Stimulated activated CD8-positive, alpha-beta memory T cell treated with anti-CD3 and anti-CD28 coated beads, Interleukin-12 subunit alpha, Interleukin-12 subunit beta, amount 100 ng/mL, for 24 hours (primary cell): ENCODE data around the gene NCAPH2.

Experiments
- DNase-seq: peaks from one replicate; pipeline ENCODE4 v3.0.0-alpha.2; 2020; ENCODE audit errors: extremely low read depth

The NCAPH2 gene

GRCh38 chr22:50507991-50508884 is at the start of gene NCAPH2:
NCAPH2 (plus strand) TSS chr22:50508224; CDS start chr22:50508338, 114 bp downstream.
- DNase-seq: peak; percentile 90

- DNase-seq: no peak
These were observed 49.0 kb upstream of the NCAPH2 start for GRCh38 chr22:50459016-50459415.

- DNase-seq: no peak
These were observed 48.4 kb upstream of the NCAPH2 start for GRCh38 chr22:50459496-50460140.

- DNase-seq: no peak
These were observed 47.1 kb upstream of the NCAPH2 start for GRCh38 chr22:50460938-50461337.

GRCh38 chr22:50461536-50461935 is 46.5 kb upstream of the NCAPH2 start:
- no peak for DNase-seq

- DNase-seq: no peak
These were observed 46.0 kb upstream of the NCAPH2 start for GRCh38 chr22:50461979-50462540.

GRCh38 chr22:50463188-50463900 is 44.7 kb upstream of the NCAPH2 start:
- no peak for DNase-seq

- DNase-seq: no peak
These were observed 43.6 kb upstream of the NCAPH2 start for GRCh38 chr22:50464451-50464850.

- no peak for DNase-seq
These were observed 42.7 kb upstream of the NCAPH2 start for GRCh38 chr22:50465066-50465930.

- DNase-seq: no peak
These were observed 40.7 kb upstream of the NCAPH2 start for GRCh38 chr22:50467341-50467740.

GRCh38 chr22:50467773-50468440 is 40.1 kb upstream of the NCAPH2 start:
- no peak for DNase-seq

- DNase-seq: no peak
These were observed 39.4 kb upstream of the NCAPH2 start for GRCh38 chr22:50468626-50469025.

GRCh38 chr22:50469377-50470305 is 38.4 kb upstream of the NCAPH2 start:
- peak; percentile 90 for DNase-seq

GRCh38 chr22:50470491-50470890 is 37.5 kb upstream of the NCAPH2 start:
- DNase-seq: no peak

- DNase-seq: no peak
These were observed 36.7 kb upstream of the NCAPH2 start for GRCh38 chr22:50471197-50471847.

GRCh38 chr22:50471962-50472361 is 36.1 kb upstream of the NCAPH2 start:
- DNase-seq: no peak

- no peak for DNase-seq
These were observed 34.9 kb upstream of the NCAPH2 start for GRCh38 chr22:50473088-50473487.

- no peak for DNase-seq
These were observed 34.0 kb upstream of the NCAPH2 start for GRCh38 chr22:50473855-50474671.
